GM18507 (cell line): Measurements from ENCODE around the gene CUL7.

Source experiments
- DNase-seq: peaks from one replicate; pipeline ENCODE4 v3.0.0; 2011; ENCODE audit warnings: low read depth; ENCODE audit not compliant: insufficient read length; ENCODE audit errors: extremely low spot score
- FAIRE-seq: peaks from 2 replicates; lab custom pipeline; 2011; peaks lifted over from hg19 to GRCh38; lab: Jason Lieb, UNC

CUL7 gene

GRCh38 chr6:43078691-43079090 lies 25.0 kb upstream of the CUL7 start:
- FAIRE-seq (no peak), DNase-seq (no peak)

- FAIRE-seq = no peak
Measured at GRCh38 chr6:43077981-43078511, 24.4 kb upstream of the CUL7 start.

GRCh38 chr6:43077333-43077809 lies 23.7 kb upstream of the CUL7 start:
- DNase-seq (no peak), FAIRE-seq (no peak)

More at GRCh38 chr6:43077981-43078511, 24.4 kb upstream of the CUL7 start:
- DNase-seq = no peak

- no peak for DNase-seq
- no peak for FAIRE-seq
Measured at GRCh38 chr6:43076464-43077332, 23.0 kb upstream of the CUL7 start.

GRCh38 chr6:43075670-43076463 lies 22.2 kb upstream of the CUL7 start, which contains the start of gene PTK7:
Gene PTK7 (plus strand): TSS chr6:43076314. CDS start chr6:43076489, 175 bp downstream.
- no peak for FAIRE-seq

GRCh38 chr6:43074847-43075669 lies 21.4 kb upstream of the CUL7 start:
- DNase-seq (no peak), FAIRE-seq (no peak)

More at GRCh38 chr6:43075670-43076463, 22.2 kb upstream of the CUL7 start, which contains the start of gene PTK7:
- DNase-seq = no peak

- FAIRE-seq = peak; percentile 85
- DNase-seq = peak; percentile 32
Measured at GRCh38 chr6:43070028-43070632, 16.5 kb upstream of the CUL7 start.

GRCh38 chr6:43062818-43063217 lies 9.2 kb upstream of the CUL7 start:
- FAIRE-seq (no peak), DNase-seq (no peak)

- FAIRE-seq = no peak
- DNase-seq = no peak
Measured at GRCh38 chr6:43061861-43062260, 8.2 kb upstream of the CUL7 start.

GRCh38 chr6:43060755-43061633 lies 7.3 kb upstream of the CUL7 start:
- DNase-seq (no peak), FAIRE-seq (no peak)

- DNase-seq (no peak), FAIRE-seq (no peak)
Measured at GRCh38 chr6:43060034-43060754, 6.5 kb upstream of the CUL7 start.

GRCh38 chr6:43059168-43060033 lies 5.8 kb upstream of the CUL7 start, which contains the start of the genes KLC4 and MRPL2:
Gene KLC4 (plus strand): TSS chr6:43059631. CDS start chr6:43061336, 1,705 bp downstream.
Gene MRPL2 (minus strand): TSS chr6:43059434. CDS start chr6:43059381, 53 bp downstream.
- FAIRE-seq = peak; percentile 96

GRCh38 chr6:43058531-43058930 lies 4.9 kb upstream of the CUL7 start:
- FAIRE-seq = no peak

More at GRCh38 chr6:43059168-43060033, 5.8 kb upstream of the CUL7 start, which contains the start of the genes KLC4 and MRPL2:
- peak; percentile 97 for DNase-seq

GRCh38 chr6:43055966-43056365 lies 2.3 kb upstream of the CUL7 start:
- DNase-seq (no peak), FAIRE-seq (no peak)

More at GRCh38 chr6:43058531-43058930, 4.9 kb upstream of the CUL7 start:
- DNase-seq = no peak

- FAIRE-seq (no peak), DNase-seq (no peak)
Measured at GRCh38 chr6:43054206-43054943, 724 bp upstream of the CUL7 start.
